GM19193 (cell line): Measurements from ENCODE around the gene MOB1A.
A peak's percentile ranks its signal among the peaks of the same experiment; 100 is the strongest.

Experiments used
- POLR2A ChIP-seq: IDR thresholded peaks from 4 replicates; pipeline ENCODE4 v1.6.1; 2011; ENCODE audit not compliant: insufficient read depth, insufficient read length; ENCODE audit errors: extremely low read depth

Gene MOB1A

DNA sequence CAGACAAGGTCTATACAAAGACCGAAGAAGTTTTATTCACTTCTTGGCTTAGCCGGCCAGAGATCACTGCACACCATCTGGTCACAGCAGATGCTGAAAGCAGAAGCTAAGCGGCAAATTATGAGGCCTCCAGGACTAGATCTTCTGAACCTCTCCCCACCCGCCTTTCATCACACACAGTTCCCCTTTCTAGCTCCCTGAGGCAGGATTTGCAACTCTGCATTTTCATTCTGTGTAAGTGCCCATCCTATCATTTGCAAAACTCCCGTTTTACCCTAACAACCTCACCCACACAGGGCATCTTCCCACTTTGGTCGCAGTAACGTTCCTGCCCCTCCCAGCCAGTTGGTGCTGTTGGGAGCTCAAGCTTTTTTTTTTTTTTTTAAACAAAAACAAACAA lies 3.1 kb upstream of the MOB1A start:
- no peak for TF ChIP-seq POLR2A

DNA sequence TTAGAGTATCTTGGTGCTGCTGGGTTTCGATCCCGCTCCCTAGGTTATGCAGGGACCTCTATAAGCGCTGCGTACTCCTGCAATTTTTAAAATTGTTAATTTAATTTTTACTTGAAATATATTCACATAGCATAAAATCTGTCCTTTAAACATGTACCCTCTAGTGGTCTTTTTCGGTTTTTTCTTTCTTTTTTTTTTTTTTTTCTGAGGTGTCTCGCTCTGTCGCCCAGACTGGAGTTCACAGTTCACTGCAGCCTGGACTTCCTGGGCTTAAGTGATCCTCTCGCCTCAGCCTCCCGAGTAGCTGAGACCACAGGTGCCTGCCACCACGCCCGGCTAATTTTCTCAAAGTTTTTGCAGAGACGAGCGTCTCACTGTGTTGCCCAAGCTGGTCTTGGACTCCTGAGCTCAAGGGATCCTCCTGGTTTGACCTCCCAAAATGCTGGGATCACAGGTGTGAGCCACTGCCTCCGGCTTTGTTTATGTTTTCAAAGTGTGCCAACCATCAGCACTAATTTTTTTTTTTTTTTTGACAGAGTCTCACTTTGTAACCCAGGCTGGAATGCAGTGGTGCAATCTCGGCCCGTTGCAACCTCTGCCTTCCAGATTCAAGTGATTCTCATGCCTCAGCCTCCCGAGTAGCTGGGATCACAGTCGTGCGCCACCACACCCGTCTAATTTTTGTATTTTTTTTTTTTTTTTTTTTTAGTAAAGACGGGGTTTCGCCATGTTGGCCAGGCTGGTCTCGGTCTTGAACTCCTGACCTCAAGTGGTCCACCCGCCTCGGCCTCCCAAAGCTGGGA lies 585 bp upstream of the MOB1A start:
- TF ChIP-seq POLR2A = no peak

DNA sequence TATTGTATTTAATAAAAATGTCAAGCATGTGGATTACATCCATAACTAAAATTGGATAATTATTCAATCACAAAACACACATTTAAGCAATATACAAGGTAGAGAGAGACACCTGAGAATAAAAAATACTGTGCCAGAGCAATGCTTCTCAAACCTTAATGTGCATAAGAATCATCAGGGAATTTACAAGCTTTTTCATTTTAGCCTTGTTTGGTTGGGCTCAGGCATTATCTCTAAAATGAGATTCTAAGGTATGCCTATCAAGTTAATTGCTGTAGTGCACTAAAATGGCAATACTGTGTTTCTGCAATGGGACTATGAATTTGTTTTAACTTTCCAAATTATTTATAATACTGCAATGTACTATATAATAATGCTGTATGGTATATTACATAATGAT lies 983 bp downstream of the MOB1A start:
- no peak for TF ChIP-seq POLR2A

DNA sequence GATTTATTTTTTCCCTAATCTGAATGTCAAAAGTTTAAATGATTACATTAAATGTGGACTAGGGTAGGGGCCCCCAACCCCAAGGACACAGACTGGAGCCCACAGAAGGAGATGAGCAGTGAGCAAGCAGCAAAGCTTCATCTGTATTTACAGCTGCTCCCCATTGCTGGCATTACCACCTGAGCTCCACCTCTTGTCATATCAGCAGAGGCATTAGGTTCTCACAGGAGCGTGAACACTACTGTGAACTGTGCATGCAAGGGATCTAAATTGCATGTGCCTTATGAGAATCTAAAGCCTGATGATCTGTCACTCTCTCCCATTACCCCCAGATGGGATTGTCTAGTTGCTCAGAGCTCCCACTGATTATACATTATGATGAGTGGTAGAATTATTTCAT lies 3.8 kb downstream of the MOB1A start:
- TF ChIP-seq POLR2A = no peak

DNA sequence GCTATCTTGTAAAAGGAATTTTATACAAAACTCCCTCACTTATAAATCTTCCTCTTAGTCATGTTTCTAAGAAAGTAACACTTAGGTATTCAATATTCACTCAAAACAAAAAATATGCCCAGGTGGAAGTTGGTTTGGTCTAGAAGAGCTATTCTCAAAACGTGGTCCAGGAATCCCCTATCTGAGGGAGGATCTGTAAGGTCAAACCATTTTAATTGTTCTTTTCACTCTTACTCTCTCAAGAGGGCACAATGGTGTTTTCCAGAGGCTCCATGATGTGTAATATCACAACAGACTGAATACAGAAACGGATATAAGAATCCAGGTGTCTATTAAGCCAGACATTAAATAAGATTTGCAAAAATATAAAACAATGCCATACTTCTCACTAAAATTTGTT lies 9.9 kb downstream of the MOB1A start:
- no peak for TF ChIP-seq POLR2A

DNA sequence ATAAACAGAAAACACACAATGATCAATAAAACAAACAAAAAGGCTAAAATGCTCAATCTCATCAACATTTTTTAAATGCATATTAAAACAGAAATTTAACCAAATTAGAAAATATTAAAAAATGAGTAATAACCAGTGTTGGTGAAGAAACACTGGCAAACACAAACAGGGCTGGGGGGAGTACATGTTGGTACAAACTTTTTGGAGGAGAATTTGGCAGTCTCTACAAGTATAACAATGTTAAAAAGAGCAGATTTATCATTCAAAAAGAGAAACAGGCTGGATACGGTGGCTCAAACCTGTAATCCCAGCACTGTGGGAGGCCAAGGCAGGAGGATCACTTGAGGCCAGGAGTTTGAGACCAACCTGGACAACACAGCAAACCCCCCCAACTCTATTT lies 13.9 kb downstream of the MOB1A start:
- no peak for TF ChIP-seq POLR2A

DNA sequence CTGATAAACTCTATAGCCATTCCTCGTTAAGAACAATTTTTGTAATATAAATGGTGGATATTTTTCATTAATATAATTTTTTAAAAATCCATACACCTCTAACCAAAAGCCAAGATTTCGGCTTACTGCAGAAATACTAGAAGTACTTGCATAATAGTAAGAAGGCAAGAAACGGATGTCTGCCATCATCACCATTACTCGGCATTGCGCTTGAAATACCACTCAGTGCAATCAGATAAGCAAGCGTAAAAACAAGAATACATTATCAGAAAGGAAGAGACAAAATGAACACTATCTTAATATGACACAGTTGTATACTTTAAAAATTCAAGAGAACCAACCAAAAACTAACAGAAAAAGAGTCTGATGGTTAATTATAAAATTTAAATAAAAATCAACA lies 15.7 kb downstream of the MOB1A start:
- TF ChIP-seq POLR2A = no peak

DNA sequence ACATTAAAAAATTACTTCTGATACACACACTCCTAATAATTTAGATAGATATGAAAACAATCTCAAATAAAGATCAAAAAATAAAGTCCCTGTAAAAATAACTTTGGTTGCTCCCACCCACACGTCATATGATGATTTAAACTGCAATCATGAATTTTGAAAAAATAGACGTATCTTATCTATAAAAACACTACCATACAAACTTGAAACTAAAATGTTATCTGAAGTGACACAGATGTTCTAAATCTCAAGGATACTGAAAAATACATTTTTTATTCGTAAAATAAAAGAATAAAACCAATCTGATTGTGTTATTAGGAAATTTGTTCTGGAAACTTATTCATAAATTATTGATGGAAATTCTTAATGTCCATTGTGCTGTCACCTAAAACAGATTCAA lies 22.8 kb downstream of the MOB1A start:
- no peak for TF ChIP-seq POLR2A

DNA sequence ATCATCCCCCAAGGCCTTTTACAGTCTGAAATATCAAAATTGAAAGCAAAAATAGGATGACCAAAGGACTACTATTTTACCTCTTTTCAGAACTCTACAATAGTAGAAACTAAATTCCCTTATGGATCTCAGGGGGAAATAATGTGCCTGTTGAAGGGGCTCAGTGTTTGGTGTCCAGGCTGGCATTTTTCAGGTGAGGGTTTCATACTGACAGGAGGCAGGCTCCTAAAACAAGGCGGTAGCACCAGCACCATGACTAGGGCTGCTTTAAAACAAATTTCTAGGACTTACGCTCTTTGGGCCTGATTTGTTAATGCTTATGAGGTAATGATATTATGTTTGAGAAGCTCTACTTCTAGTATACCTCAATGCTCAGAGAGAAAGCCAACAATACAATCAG lies 25.7 kb downstream of the MOB1A start:
- TF ChIP-seq POLR2A = no peak

DNA sequence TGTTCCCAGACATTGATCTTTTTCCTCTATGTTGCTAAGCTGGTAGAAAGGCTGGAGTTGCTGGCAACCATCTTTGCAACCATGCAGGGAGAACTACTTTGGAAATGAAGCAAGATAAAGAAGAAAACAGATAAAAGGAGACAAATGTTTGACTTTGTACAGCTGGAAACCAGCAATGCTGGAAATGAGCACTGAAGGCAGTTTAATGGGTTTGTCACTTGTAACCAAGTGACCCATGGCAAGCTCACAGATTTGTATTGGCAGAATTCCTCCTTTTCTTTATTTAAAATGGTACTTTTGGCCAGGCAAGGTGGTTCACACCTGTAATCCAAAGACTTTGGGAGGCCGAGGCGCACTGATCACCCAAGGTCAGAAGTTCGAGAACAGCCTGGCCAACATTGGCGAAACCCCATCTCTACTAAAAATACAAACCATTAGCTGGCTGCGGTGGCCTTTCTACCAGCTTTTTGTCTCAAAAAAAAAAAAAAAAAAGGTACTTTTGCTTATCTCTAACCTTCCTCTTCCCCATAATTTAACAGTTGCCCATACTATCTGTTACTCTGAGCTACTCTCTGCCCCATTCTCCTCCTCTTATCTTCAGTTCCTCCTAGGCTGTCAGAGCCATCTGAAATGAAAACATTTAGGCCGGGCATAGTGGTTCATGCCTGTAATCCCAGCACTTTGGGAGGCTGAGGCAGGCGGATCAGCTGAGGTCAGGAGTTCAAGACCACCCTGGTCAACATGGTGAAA lies 28.9 kb downstream of the MOB1A start:
- no peak for TF ChIP-seq POLR2A

DNA sequence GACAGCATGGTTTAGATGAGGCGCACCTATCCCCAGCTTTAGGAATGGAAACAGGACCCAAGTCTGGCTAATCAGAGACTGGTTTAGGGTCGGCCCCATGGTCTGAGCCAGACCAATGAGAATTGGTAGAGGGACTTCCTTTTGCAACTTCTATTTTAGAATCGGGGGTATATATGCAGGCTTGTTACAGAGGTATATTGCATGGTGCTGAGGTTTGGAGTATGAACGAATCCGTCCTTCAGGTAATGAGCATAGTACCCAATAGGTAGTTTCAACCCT lies 29.5 kb downstream of the MOB1A start:
- no peak for TF ChIP-seq POLR2A

DNA sequence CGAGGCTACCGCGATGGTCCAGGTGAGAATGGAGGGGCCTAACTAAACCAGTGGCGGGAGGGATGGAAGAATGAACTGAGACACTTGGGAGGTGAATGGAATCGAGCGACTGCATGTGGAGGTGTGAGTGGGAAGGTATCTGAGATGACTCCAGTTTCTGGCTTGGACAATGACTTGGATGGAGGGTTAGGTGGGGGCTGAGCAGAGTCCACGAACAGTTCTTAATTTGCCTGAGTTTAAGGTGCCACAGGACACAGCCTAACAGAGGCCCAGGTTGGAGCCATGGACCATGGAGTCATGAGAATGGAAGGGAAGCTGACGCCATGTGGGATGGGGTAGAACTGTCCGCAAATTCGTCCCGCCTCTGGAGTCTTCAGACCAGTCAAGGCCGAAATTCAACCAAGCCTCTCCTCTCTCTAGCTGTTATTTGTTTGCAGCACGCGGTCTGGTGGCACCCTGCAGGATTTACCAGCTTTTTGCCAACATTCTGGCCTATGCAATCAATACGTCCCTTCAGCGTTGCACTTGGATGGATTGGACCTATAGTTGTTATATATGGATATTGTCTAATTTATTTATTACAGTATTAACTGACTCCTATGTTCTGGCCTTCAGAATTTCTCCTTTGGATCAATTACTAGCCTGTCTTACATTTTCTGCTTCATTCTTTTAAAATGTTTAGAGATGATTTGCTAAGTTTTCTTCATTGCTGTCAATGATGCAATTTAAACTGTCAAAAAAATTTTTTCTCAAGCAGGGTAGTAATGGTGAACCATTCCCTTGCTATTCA lies 30.0 kb downstream of the MOB1A start:
- TF ChIP-seq POLR2A = no peak

DNA sequence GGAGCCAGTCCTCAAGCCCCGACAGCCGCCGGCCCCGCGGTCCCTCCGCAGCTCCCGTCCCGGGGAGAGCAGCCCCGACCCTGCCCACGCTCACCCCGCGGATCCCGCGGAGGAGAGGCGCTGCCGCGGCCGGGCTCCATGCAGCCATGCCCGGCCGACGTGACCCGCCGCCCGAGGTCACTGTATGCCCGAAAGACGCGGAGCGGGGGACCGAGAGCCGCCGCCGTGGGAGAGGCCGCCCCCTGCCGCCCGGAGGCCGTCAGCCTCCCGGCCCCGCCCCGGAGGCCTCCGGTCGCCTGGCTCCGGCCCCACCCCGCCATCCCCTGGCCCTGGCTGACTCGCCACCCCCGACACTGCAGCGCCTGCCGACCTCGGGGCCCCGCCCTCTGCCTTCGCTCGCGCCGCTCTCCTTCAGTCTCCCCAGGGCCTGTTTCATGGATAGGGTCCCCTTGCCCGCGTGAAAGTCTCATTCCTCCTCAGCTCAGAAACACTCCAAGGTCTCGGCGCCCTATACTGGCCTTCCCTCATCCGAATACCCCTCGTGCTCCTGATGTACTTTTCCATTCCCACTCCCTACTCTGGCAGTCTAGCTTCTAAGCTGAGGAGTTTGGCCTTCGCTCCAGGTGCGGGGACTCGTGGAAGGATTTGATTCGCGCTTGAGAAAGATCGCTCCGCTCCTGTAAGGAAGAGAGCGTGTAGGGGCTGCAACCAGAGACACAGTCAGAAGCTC lies 30.8 kb downstream of the MOB1A start, which contains the start of gene BOLA3:
TSS of gene BOLA3 (minus strand) at position 186 of the 730 bp plus-strand sequence. CDS start at position 148, 38 bp downstream.
- peak; percentile 92 for TF ChIP-seq POLR2A

DNA sequence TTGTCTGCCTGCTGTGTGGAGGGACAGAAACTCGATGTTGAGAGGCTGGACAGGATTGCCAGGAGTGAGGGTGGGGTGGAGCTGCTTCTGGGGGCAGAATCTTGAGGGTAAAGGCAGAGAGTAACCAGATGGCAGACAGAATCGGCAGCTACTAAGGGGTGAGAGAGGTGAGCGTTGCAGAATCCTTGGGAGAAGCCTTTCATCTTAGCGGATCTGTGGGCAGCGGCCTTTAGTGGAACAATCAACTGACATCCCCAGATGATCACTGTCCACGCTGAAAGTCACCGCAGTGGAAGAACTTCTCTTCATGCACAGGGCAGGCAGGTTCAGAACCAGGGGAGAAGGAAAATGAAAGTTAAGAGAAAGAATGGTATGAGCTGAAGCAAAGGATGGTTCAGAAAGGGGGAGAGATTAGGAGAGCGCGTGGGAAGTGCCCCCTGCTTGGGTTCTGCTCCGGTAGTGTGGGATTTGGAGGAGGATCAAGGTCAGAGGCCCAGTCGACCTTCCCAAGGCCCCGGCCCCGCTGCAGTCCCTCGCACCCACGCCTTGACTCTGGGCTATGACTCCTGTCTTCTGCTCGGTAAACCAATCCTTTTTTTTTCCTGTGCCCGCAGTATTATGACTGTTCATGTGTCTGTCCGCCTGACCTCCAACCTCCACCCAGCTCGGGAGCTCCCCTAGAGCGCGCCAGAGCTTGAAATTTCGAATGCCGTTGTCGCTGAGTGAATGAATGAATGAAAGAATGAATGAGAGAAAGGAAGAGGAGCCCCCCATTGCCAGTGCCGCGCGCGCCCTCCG lies 31.6 kb downstream of the MOB1A start:
- no peak for TF ChIP-seq POLR2A

DNA sequence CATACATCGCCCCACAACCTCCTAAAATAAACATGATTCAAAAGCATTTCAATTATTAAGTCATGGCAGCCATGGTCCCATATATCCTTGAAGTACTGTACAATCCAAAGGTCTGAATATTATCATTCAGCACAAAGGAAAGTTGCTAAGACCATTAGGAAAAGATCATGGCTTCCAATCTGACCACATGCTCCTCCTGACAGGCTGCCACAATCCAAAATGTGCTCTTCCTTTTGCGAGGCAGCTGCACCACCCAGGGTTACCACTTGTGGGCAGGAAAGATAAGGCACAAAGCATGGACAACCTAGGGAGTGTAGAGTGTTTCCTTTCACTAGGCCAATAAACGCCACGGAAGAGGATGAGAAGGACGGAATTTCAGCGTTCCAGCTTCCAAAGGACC lies 36.3 kb downstream of the MOB1A start:
- no peak for TF ChIP-seq POLR2A
